HEK293 (cell line): ENCODE results near the gene VWF.

Experiments used
- CTCF ChIP-seq: fragments of 450-650 bp; formaldehyde crosslinking; IDR thresholded peaks from 2 replicates; pipeline ENCODE4 v1.5.1; 2016; ENCODE audit warnings: missing biosample characterization, missing genetic modification characterization
- GLI4 ChIP-seq: fragments of 450-650 bp; formaldehyde crosslinking; IDR thresholded peaks from 2 replicates; pipeline ENCODE4 v1.5.1; 2016; ENCODE audit warnings: missing biosample characterization, missing genetic modification characterization
- MZF1 ChIP-seq: fragments of 450-650 bp; formaldehyde crosslinking; IDR thresholded peaks from 2 replicates; pipeline ENCODE4 v1.5.1; 2017; ENCODE audit warnings: missing biosample characterization, missing genetic modification characterization, borderline replicate concordance
- TRIM28 ChIP-seq: IDR thresholded peaks from 2 replicates; pipeline ENCODE4 v1.6.1; 2011; ENCODE audit warnings: low read length, control low read depth, borderline replicate concordance
- ZFHX2 ChIP-seq: fragments of 450-650 bp; formaldehyde crosslinking; conservative IDR thresholded peaks from 2 replicates; pipeline ENCODE4 v1.5.1; 2016; ENCODE audit warnings: missing biosample characterization, missing genetic modification characterization
- ZNF223 ChIP-seq: fragments of 450-650 bp; formaldehyde crosslinking; IDR thresholded peaks from 2 replicates; pipeline ENCODE4 v1.5.1; 2016; ENCODE audit warnings: missing biosample characterization, missing genetic modification characterization
- ZNF366 ChIP-seq: fragments of 450-650 bp; formaldehyde crosslinking; conservative IDR thresholded peaks from 2 replicates; pipeline ENCODE4 v1.5.1; 2016; ENCODE audit warnings: missing biosample characterization, missing genetic modification characterization
- ZNF398 ChIP-seq: fragments of 450-650 bp; formaldehyde crosslinking; IDR thresholded peaks from 2 replicates; pipeline ENCODE4 v1.5.1; 2017; ENCODE audit warnings: missing biosample characterization, missing genetic modification characterization
- TF ChIP-seq, protein P1 (sequence below): fragments of 450-650 bp; formaldehyde crosslinking; IDR thresholded peaks from 2 replicates; pipeline ENCODE4 v1.5.1; 2016; ENCODE audit warnings: missing biosample characterization, missing genetic modification characterization
- TF ChIP-seq, protein P2 (sequence below): fragments of 450-650 bp; formaldehyde crosslinking; IDR thresholded peaks from 2 replicates; pipeline ENCODE4 v1.5.1; 2016; ENCODE audit warnings: missing biosample characterization, missing genetic modification characterization

GRCh38 chr12:5908251-5908650, 216.2 kb downstream of the VWF start:
- no peak for TF ChIP-seq CTCF
- TF ChIP-seq ZNF366 (tag by site-specific recombination) = no peak
- TF ChIP-seq, protein P1, sequence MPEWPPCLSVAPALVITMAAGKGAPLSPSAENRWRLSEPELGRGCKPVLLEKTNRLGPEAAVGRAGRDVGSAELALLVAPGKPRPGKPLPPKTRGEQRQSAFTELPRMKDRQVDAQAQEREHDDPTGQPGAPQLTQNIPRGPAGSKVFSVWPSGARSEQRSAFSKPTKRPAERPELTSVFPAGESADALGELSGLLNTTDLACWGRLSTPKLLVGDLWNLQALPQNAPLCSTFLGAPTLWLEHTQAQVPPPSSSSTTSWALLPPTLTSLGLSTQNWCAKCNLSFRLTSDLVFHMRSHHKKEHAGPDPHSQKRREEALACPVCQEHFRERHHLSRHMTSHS (tag by site-specific recombination) = no peak
- no peak for TF ChIP-seq ZNF223 (tag by site-specific recombination)
- no peak for TF ChIP-seq TRIM28
- TF ChIP-seq ZFHX2 (tag by site-specific recombination) = no peak
- no peak for TF ChIP-seq ZNF398 (tag by site-specific recombination)
- TF ChIP-seq MZF1 (tag by site-specific recombination) = no peak
- no peak for TF ChIP-seq GLI4 (tag by site-specific recombination)
- TF ChIP-seq, protein P2, sequence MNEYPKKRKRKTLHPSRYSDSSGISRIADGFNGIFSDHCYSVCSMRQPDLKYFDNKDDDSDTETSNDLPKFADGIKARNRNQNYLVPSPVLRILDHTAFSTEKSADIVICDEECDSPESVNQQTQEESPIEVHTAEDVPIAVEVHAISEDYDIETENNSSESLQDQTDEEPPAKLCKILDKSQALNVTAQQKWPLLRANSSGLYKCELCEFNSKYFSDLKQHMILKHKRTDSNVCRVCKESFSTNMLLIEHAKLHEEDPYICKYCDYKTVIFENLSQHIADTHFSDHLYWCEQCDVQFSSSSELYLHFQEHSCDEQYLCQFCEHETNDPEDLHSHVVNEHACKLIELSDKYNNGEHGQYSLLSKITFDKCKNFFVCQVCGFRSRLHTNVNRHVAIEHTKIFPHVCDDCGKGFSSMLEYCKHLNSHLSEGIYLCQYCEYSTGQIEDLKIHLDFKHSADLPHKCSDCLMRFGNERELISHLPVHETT (tag by site-specific recombination) = no peak
